Rectal smooth muscle tissue (tissue), 1 donor: ENCODE results near the gene RUNX2.

Source experiments
- H3K27ac ChIP-seq: one replicate; pipeline ENCODE4 v1.7.0; 2013; ENCODE audit warnings: low read depth, low read length, inconsistent platforms
- H3K27me3 ChIP-seq: one replicate; pipeline ENCODE4 v1.7.0; 2013; ENCODE audit warnings: low read length; ENCODE audit not compliant: control insufficient read depth, insufficient read depth
- H3K36me3 ChIP-seq: one replicate; pipeline ENCODE4 v1.7.0; 2013; ENCODE audit warnings: low read length; ENCODE audit not compliant: control insufficient read depth, insufficient read depth
- H3K4me1 ChIP-seq: one replicate; pipeline ENCODE4 v1.7.0; 2013; ENCODE audit warnings: low read length; ENCODE audit not compliant: control insufficient read depth, insufficient read depth
- H3K4me3 ChIP-seq: one replicate; pipeline ENCODE4 v1.7.0; 2013; ENCODE audit warnings: low read length
- H3K9ac ChIP-seq: one replicate; pipeline ENCODE4 v1.7.0; 2013; ENCODE audit warnings: low read length

Gene RUNX2

GRCh38 chr6:45712786-45713185, 384.7 kb downstream of the RUNX2 start:
- Histone ChIP-seq H3K27ac (no peak overlapping the region), H3K36me3 (no peaks in the 10 kb centered on the region), H3K27me3 (no peaks in the 10 kb centered on the region), H3K9ac (no peak overlapping the region), H3K4me3 (no peak overlapping the region), H3K4me1 (peaks cover 3% of the 10 kb centered on the region)
